Activated B cell treated with CpG ODN at 0.5 μM for 24 hours (primary cell): Measurements from ENCODE around the gene LRRK1. TPM values are rescaled to one million over a fixed set of nuclear protein-coding genes. Genes with fewer than 3 reads are reported as not detected.

Experiments
- ATAC-seq: fragments of 200-7000 bp; cut with Tn5 transposase; one replicate; pipeline ENCODE4 v1.10.0; 2021; ENCODE audit warnings: low read depth, mild to moderate bottlenecking, moderate library complexity
- CTCF ChIA-PET: fragments of 350-600 bp; sonication (Branson Sonifier 250); formaldehyde crosslinking; loops from one replicate; lab custom pipeline; 2021; ENCODE audit warnings: antibody characterized with exemption; lab: Charles Lee
- POLR2A ChIA-PET: fragments of 350-600 bp; sonication (Branson Sonifier 250); formaldehyde crosslinking; loops from one replicate; lab custom pipeline; 2021; ENCODE audit warnings: antibody characterized with exemption; lab: Charles Lee
- DNase-seq: peaks from one replicate; pipeline ENCODE4 v3.0.0; 2022
- H3K27ac Mint-ChIP-seq: one replicate; pipeline ENCODE4 v1.8.0; 2020; ENCODE audit warnings: mixed read lengths
- H3K27me3 Mint-ChIP-seq: one replicate; pipeline ENCODE4 v1.8.0; 2021; ENCODE audit warnings: mixed read lengths
- H3K36me3 Mint-ChIP-seq: one replicate; pipeline ENCODE4 v1.8.0; 2021; ENCODE audit warnings: low read depth, mixed read lengths
- H3K4me1 Mint-ChIP-seq: one replicate; pipeline ENCODE4 v1.8.0; 2021; ENCODE audit warnings: mixed read lengths
- H3K4me3 Mint-ChIP-seq: one replicate; pipeline ENCODE4 v1.8.0; 2020; ENCODE audit warnings: mild to moderate bottlenecking, mixed read lengths
- H3K9me3 Mint-ChIP-seq: one replicate; pipeline ENCODE4 v1.8.0; 2020; ENCODE audit warnings: mixed read lengths
- intact Hi-C: fragments of 100-400 bp; cut with micrococcal nuclease; formaldehyde crosslinking; loops from one replicate; pipeline ENCODE4 v1.15.1; 2024
- total RNA-seq: library from RNA; stranded (reverse); gene quantifications from 2 replicates; pipeline ENCODE4 v1.2.3, GENCODE V29; 2022
- TF ChIP-seq, protein P1 (sequence below): fragments of 200-600 bp; IDR thresholded peaks from one replicate; pipeline ENCODE4 v1.8.0; 2022; ENCODE audit warnings: antibody characterized with exemption, mild to moderate bottlenecking

The LRRK1 gene
- total RNA-seq, 1 donor from 2014 or later = 43.5 TPM

DNA sequence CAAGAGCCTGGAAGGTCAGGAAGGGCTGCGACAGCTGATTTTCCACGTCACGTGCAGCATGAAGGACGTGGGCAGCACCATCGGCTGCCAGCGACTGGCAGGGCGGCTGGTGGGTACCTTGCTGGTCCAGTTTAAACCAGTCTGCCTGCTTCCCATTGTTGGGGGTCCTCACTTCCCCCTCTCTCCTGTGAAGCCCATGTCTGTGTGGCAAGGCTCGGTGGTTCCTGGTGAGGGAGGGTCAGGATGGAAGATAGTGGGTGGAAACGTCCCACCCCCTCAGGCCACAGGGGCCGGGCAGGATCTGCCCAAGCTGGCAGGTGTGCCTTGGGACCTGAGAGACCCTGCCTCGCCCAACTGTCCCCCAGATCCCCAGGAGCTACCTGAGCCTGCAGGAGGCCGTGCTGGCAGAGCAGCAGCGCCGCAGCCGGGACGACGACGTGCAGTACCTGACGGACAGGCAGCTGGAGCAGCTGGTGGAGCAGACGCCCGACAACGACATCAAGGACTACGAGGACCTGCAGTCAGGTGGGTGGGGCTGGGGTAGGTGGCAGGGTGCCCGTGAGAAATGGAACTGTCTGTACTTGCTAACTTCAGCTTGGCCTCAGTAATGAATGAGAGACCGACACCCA lies 108.2 kb downstream of the LRRK1 start:
- Mint-ChIP-seq H3K4me3 (no peak overlapping the region), H3K36me3 (peaks cover 87% of the 10 kb centered on the region), H3K4me1 (no peaks in the 10 kb centered on the region), H3K27ac (no peak overlapping the region), H3K27me3 (no peaks in the 10 kb centered on the region), H3K9me3 (no peaks in the 10 kb centered on the region)
- DNase-seq = peak; percentile 7
- TF ChIP-seq, protein P1, sequence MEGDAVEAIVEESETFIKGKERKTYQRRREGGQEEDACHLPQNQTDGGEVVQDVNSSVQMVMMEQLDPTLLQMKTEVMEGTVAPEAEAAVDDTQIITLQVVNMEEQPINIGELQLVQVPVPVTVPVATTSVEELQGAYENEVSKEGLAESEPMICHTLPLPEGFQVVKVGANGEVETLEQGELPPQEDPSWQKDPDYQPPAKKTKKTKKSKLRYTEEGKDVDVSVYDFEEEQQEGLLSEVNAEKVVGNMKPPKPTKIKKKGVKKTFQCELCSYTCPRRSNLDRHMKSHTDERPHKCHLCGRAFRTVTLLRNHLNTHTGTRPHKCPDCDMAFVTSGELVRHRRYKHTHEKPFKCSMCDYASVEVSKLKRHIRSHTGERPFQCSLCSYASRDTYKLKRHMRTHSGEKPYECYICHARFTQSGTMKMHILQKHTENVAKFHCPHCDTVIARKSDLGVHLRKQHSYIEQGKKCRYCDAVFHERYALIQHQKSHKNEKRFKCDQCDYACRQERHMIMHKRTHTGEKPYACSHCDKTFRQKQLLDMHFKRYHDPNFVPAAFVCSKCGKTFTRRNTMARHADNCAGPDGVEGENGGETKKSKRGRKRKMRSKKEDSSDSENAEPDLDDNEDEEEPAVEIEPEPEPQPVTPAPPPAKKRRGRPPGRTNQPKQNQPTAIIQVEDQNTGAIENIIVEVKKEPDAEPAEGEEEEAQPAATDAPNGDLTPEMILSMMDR = no peak
- intact Hi-C loops = no loop called here
- POLR2A ChIA-PET = no interaction called here
- ATAC-seq = no peak
- CTCF ChIA-PET = interaction anchor here (0.6 kb wide), 1 partner anchor 11 kb away, joined by 3 read pairs; no protein-coding TSS in a partner anchor

DNA sequence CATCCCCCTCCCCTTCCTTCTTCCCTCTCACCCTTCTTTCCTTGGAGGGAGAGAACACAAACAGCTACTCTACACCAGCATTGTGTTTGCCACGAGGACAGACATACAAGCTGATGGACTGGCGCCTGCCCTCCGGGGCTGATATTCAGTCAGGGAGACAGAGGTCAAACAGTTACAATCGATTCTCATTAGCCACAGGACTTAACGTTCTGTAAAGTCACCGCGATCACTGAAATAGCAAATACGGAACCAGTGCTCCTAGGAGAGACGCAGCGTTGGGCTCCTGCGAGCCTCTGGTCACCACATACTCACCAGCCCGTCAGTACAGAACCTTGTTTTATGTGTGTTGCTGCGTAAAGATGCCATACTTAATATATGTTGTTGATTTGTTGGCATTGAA lies 108.8 kb downstream of the LRRK1 start:
- Mint-ChIP-seq H3K4me3 (no peak overlapping the region), H3K36me3 (peaks cover 87% of the 10 kb centered on the region), H3K27me3 (no peaks in the 10 kb centered on the region), H3K4me1 (no peaks in the 10 kb centered on the region), H3K27ac (no peak overlapping the region), H3K9me3 (no peaks in the 10 kb centered on the region)
- ChIA-PET POLR2A (no interaction called here), CTCF (interaction anchor here (0.6 kb wide), 1 partner anchor 11 kb away, joined by 3 read pairs; no protein-coding TSS in a partner anchor)
- no peak for DNase-seq
- TF ChIP-seq, protein P1 = no peak
- intact Hi-C loops = no loop called here
- ATAC-seq = no peak

DNA sequence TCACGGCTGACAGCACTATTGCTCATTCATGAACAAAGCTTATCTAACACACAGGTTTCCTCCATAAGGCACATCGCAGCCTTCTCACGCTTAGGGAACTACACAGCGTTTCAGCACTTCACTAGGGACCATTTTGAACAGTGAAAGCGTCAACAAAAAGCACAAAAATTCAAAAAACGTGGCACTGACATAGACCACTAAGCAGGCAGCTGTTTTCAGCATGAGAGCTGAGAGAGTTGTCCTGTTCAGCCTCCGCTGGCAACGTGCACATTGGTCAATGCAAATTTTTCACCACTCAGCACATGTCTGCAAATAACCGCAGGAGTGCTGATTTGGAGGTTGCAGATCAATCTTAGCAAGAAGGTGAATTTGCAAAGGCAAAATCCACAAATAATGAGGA lies 109.2 kb downstream of the LRRK1 start:
- Mint-ChIP-seq H3K36me3 (peaks cover 85% of the 10 kb centered on the region), H3K27ac (no peak overlapping the region), H3K9me3 (no peaks in the 10 kb centered on the region), H3K4me1 (peaks cover 1% of the 10 kb centered on the region), H3K27me3 (no peaks in the 10 kb centered on the region), H3K4me3 (no peak overlapping the region)
- ChIA-PET POLR2A (no interaction called here), CTCF (interaction anchor here (0.6 kb wide), 1 partner anchor 12 kb away, joined by 3 read pairs; no protein-coding TSS in a partner anchor)
- DNase-seq = no peak
- intact Hi-C loops = no loop called here
- TF ChIP-seq, protein P1 = no peak
- ATAC-seq = no peak

DNA sequence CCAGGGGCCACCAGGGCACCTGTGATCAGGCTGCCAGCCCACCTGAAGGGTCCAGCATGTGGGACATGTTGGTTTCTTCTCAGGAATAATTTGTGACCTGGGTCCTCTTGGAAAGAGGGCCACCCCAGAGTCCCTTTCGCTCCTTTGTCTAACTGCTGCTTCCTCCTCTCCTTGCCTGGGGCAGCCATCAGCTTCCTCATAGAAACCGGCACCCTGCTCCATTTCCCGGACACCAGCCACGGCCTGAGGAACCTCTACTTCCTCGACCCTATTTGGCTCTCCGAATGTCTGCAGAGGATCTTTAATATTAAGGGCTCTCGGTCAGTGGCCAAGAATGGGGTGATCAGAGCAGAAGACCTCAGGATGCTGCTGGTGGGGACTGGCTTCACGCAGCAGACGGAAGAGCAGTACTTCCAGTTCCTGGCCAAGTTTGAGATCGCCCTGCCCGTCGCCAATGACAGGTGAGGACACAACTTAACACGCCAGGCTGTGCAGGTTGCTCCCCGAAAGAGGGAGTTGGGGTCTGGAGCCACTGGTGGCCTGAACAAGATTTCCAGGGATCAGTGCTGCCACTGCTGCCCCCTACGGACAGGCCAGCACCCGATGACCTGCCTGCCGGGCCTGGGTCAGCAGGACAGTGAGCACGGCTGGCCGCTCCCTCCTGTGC lies 109.7 kb downstream of the LRRK1 start:
- Mint-ChIP-seq H3K27me3 (no peaks in the 10 kb centered on the region), H3K27ac (no peak overlapping the region)

More for the DNA sequence above, 109.7 kb downstream of the LRRK1 start:
- peak; percentile 9 for DNase-seq
- Mint-ChIP-seq H3K9me3 (no peaks in the 10 kb centered on the region), H3K36me3 (peaks cover 87% of the 10 kb centered on the region), H3K4me1 (peaks cover 7% of the 10 kb centered on the region), H3K4me3 (no peak overlapping the region)
- POLR2A ChIA-PET = no interaction called here
- CTCF ChIA-PET = no interaction called here
- intact Hi-C loops = no loop called here
- no peak for ATAC-seq
- TF ChIP-seq, protein P1 = no peak
